ENCODE measurements around the gene ZNF316.
"Not testable (repeated sequence)": the region's sequence is repeated elsewhere in the genome, so short reads cannot be mapped to it uniquely, and the experiment has no call there.

The ZNF316 gene

GRCh38 chr7:6622134-6622710, 14.9 kb upstream of the ZNF316 start:
- no peak for DNase-seq

GRCh38 chr7:6623589-6624245, 13.4 kb upstream of the ZNF316 start:
- DNase-seq, result no peak

- no peak for DNase-seq
Observed at GRCh38 chr7:6624246-6624611, 12.9 kb upstream of the ZNF316 start.

- peak; percentile 48 for DNase-seq
Observed at GRCh38 chr7:6628045-6628444, 9.1 kb upstream of the ZNF316 start.

GRCh38 chr7:6630007-6630849, 6.9 kb upstream of the ZNF316 start:
- no peak for DNase-seq

- no peak for DNase-seq
Observed at GRCh38 chr7:6631605-6632004, 5.5 kb upstream of the ZNF316 start.

GRCh38 chr7:6634021-6634420, 3.1 kb upstream of the ZNF316 start:
- DNase-seq, result no peak

- DNase-seq, result not testable (repeated sequence)
Observed at GRCh38 chr7:6634971-6635370, 2.1 kb upstream of the ZNF316 start.

GRCh38 chr7:6637544-6638229, 569 bp downstream of the ZNF316 start:
- DNase-seq, result no peak

GRCh38 chr7:6639032-6639431, 1.9 kb downstream of the ZNF316 start:
- no peak for DNase-seq

GRCh38 chr7:6639627-6640026, 2.5 kb downstream of the ZNF316 start:
- no peak for DNase-seq

GRCh38 chr7:6640246-6640721, 3.2 kb downstream of the ZNF316 start:
- DNase-seq, result no peak

GRCh38 chr7:6641305-6642035, 4.4 kb downstream of the ZNF316 start:
- no peak for DNase-seq

- no peak for DNase-seq
Observed at GRCh38 chr7:6642239-6642839, 5.2 kb downstream of the ZNF316 start.

- DNase-seq, result no peak
Observed at GRCh38 chr7:6642861-6643640, 5.9 kb downstream of the ZNF316 start.

GRCh38 chr7:6643915-6644625, 7.0 kb downstream of the ZNF316 start:
- DNase-seq, result no peak

GRCh38 chr7:6644728-6645127, 7.6 kb downstream of the ZNF316 start:
- no peak for DNase-seq

GRCh38 chr7:6646465-6646864, 9.3 kb downstream of the ZNF316 start:
- DNase-seq, result no peak

GRCh38 chr7:6647080-6647479, 10.0 kb downstream of the ZNF316 start:
- no peak for DNase-seq

- no peak for DNase-seq
Observed at GRCh38 chr7:6647541-6647940, 10.4 kb downstream of the ZNF316 start.
